ENCODE measurements around the gene DIAPH2.

The DIAPH2 gene

DNA sequence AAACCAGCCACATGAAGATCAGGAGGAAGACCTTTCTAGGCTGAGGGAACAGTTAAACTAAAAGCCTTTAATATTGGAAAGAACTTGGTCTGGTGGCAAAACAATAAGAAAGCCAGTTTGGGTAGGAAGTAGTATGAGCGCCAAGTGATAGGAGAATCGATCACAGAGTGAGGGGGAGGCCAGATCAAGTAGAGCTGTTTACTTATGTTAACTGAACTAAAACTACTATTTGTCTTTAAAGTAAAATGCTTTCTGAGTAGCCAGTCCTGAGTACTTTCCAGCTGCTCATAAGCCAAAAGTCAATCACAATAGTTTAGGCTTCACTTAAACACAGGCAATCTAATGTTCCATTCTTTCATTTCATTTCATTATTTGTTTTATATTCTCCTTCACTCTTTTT is 136.3 kb downstream of the DIAPH2 start:
- POLR2A ChIA-PET, result no interaction called here
- DNase-seq (ENCODE audit: extremely low spot score), result no peak
- TF ChIP-seq NFRKB (IDR thresholded peaks at IDR 0.05) (no peak), ZNF384 (IDR thresholded peaks at IDR 0.05) (no peak), TARDBP (IDR thresholded peaks at IDR 0.05) (no peak), FOXM1 (IDR thresholded peaks at IDR 0.05; ENCODE audit: borderline replicate concordance) (no peak), BHLHE40 (IDR thresholded peaks at IDR 0.05; ENCODE audit: borderline replicate concordance) (no peak), ARNT (IDR thresholded peaks at IDR 0.05) (no peak)
- CTCF ChIA-PET, result no interaction called here

- ChIA-PET CTCF (no interaction called here), POLR2A (no interaction called here)
- DNase-seq (ENCODE audit: extremely low spot score), result no peak
- TF ChIP-seq, protein P1, sequence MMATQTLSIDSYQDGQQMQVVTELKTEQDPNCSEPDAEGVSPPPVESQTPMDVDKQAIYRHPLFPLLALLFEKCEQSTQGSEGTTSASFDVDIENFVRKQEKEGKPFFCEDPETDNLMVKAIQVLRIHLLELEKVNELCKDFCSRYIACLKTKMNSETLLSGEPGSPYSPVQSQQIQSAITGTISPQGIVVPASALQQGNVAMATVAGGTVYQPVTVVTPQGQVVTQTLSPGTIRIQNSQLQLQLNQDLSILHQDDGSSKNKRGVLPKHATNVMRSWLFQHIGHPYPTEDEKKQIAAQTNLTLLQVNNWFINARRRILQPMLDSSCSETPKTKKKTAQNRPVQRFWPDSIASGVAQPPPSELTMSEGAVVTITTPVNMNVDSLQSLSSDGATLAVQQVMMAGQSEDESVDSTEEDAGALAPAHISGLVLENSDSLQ (IDR thresholded peaks at IDR 0.05), result no peak
- TF ChIP-seq SUZ12 (IDR thresholded peaks at IDR 0.05) (no peak), HDGF (IDR thresholded peaks at IDR 0.05; ENCODE audit: borderline replicate concordance) (no peak), CTBP1 (IDR thresholded peaks at IDR 0.05; ENCODE audit: borderline replicate concordance) (no peak), NFRKB (IDR thresholded peaks at IDR 0.05) (no peak), SP1 (IDR thresholded peaks at IDR 0.05) (no peak), ARNT (IDR thresholded peaks at IDR 0.05) (no peak), L3MBTL2 (conservative IDR thresholded peaks at IDR 0.05) (no peak), FOXA1 (IDR thresholded peaks at IDR 0.05) (no peak), ELF4 (IDR thresholded peaks at IDR 0.05) (no peak), FOXK2 (IDR thresholded peaks at IDR 0.05) (no peak), FOXM1 (IDR thresholded peaks at IDR 0.05; ENCODE audit: borderline replicate concordance) (no peak)
Measured at GRCh38 chrX:96824166-96824565, 139.5 kb downstream of the DIAPH2 start.

DNA sequence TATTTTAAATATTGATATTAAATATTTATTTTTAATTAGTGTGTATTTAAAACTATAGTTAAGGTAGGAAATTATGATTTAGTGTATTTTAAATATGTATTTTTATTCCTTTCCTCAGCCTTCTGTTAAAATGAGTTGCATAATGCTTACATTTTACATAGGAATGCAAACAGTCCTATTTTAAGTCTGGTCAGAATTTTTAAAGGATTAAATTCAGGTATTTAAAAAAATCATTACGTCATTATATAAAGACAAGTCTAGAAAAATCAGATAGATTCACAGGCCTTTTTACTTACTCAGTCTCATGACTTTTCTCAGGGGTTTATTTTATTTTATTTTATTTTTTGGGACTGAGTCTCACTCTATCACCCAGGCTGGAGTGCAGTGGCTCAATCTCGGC is 148.7 kb downstream of the DIAPH2 start:
- POLR2A ChIA-PET, result no interaction called here
- DNase-seq (ENCODE audit: extremely low spot score), result no peak
- TF ChIP-seq, protein P1 (IDR thresholded peaks at IDR 0.05), result no peak
- TF ChIP-seq TARDBP (IDR thresholded peaks at IDR 0.05) (no peak), ARNT (IDR thresholded peaks at IDR 0.05) (no peak), NFRKB (IDR thresholded peaks at IDR 0.05) (no peak), SUZ12 (IDR thresholded peaks at IDR 0.05) (no peak), HDGF (IDR thresholded peaks at IDR 0.05; ENCODE audit: borderline replicate concordance) (no peak), FOXM1 (IDR thresholded peaks at IDR 0.05; ENCODE audit: borderline replicate concordance) (no peak)
- CTCF ChIA-PET, result no interaction called here

DNA sequence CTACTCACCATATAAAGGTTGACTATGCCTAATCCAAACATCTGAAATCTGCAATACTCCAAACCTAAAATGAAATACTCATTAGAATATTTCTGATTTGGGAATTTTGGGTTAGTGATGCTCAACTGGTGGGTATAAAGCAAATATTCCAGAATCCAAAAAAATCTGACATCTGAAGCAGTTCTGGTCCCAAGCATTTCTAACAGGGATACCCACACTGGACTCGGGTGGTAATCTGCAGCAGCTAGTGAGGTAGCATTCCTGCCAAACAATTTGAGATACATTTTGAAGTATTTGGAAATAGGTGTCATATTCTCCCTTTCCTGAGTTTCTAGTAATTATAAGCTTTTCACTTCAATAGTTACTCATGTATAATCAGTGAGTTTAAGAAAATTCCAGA is 149.5 kb downstream of the DIAPH2 start:
- DNase-seq (ENCODE audit: extremely low spot score), result no peak
- CTCF ChIA-PET, result no interaction called here
- TF ChIP-seq HDGF (IDR thresholded peaks at IDR 0.05; ENCODE audit: borderline replicate concordance), result no peak
- POLR2A ChIA-PET, result no interaction called here

DNA sequence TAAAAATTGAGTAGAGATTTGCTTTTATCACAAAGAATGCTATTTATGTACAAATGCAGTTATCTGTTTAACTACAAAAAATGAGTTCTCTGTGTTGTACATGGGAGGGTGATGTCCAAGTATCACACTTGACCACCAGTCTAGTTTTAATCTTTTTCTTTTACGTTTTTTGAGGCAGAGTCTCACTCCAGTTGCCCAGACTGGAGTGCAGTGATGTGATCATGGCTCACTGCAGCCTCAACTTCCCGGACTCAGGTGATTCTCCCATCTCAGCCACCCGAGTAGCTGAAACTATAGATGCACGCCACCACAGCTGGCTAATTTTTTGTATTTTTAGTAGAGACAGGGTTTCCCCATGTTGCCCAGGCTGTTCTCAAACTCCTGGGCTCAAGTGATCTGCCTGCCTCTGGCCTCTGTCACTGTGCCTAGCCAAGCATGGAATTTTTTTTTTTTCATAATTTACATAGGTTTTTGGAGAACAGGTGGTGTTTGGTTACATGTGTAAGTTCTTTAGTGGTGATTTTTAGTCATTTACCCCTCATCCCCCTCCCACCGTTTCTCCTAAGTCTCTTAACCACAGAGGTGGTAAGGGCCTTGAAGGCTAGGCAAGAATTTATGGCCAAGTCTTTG is 151.1 kb downstream of the DIAPH2 start:
- ChIA-PET POLR2A (no interaction called here), CTCF (no interaction called here)
- TF ChIP-seq TARDBP (IDR thresholded peaks at IDR 0.05) (no peak), FOXK2 (IDR thresholded peaks at IDR 0.05) (no peak), SUZ12 (IDR thresholded peaks at IDR 0.05) (no peak), FOXM1 (IDR thresholded peaks at IDR 0.05; ENCODE audit: borderline replicate concordance) (no peak), NFRKB (IDR thresholded peaks at IDR 0.05) (no peak), SP1 (IDR thresholded peaks at IDR 0.05) (no peak)
- DNase-seq (ENCODE audit: extremely low spot score), result no peak

GRCh38 chrX:96837808-96838207 is 153.2 kb downstream of the DIAPH2 start:
- no peak for TF ChIP-seq NFRKB (IDR thresholded peaks at IDR 0.05)
- TF ChIP-seq HDGF (IDR thresholded peaks at IDR 0.05; ENCODE audit: borderline replicate concordance), result no peak
- no peak for TF ChIP-seq ELF4 (IDR thresholded peaks at IDR 0.05)
- TF ChIP-seq CTBP1 (IDR thresholded peaks at IDR 0.05; ENCODE audit: borderline replicate concordance), result no peak
- no peak for TF ChIP-seq LEF1 (IDR thresholded peaks at IDR 0.05; ENCODE audit: borderline replicate concordance)
- TF ChIP-seq ZNF384 (IDR thresholded peaks at IDR 0.05), result no peak
- no peak for TF ChIP-seq FOXK2 (IDR thresholded peaks at IDR 0.05)
- no peak for TF ChIP-seq L3MBTL2 (conservative IDR thresholded peaks at IDR 0.05)
- TF ChIP-seq ARNT (IDR thresholded peaks at IDR 0.05), result no peak
- TF ChIP-seq, protein P1 (IDR thresholded peaks at IDR 0.05), result no peak
- no peak for TF ChIP-seq BHLHE40 (IDR thresholded peaks at IDR 0.05; ENCODE audit: borderline replicate concordance)
- no peak for TF ChIP-seq FOXA1 (IDR thresholded peaks at IDR 0.05)
- no peak for TF ChIP-seq SP1 (IDR thresholded peaks at IDR 0.05)
- TF ChIP-seq TARDBP (IDR thresholded peaks at IDR 0.05), result no peak
- POLR2A ChIA-PET, result no interaction called here
- CTCF ChIA-PET, result interaction anchor here (0.9 kb wide), 1 partner anchor 14 kb away, joined by 5 read pairs; no protein-coding TSS in a partner anchor
- DNase-seq (ENCODE audit: extremely low spot score), result no peak

DNA sequence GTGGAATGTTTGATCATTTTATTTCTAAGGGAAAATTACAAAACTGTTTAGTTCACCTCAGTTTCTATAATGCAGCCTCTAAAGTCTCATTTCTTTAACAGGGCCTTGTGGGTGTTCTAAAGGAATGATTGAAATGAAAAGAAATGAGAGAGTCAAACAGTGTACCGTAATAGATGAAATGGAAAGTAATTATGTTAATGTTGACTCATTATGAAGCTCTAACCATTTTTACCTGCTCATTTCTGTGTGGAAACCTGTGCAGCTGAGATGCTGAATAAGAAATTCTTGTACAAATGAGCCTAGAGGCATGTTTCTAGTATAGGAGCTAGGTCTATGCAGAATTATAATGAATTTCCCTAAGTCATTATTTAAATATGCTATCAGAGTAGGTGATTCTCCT is 153.9 kb downstream of the DIAPH2 start:
- POLR2A ChIA-PET, result no interaction called here
- CTCF ChIA-PET, result no interaction called here
- DNase-seq (ENCODE audit: extremely low spot score), result no peak
- TF ChIP-seq, protein P1 (IDR thresholded peaks at IDR 0.05), result no peak
- TF ChIP-seq SP1 (IDR thresholded peaks at IDR 0.05) (no peak), NFRKB (IDR thresholded peaks at IDR 0.05) (no peak), ARNT (IDR thresholded peaks at IDR 0.05) (no peak), L3MBTL2 (conservative IDR thresholded peaks at IDR 0.05) (no peak), FOXA1 (IDR thresholded peaks at IDR 0.05) (no peak), LEF1 (IDR thresholded peaks at IDR 0.05; ENCODE audit: borderline replicate concordance) (no peak), BHLHE40 (IDR thresholded peaks at IDR 0.05; ENCODE audit: borderline replicate concordance) (no peak), CTBP1 (IDR thresholded peaks at IDR 0.05; ENCODE audit: borderline replicate concordance) (no peak), ELF4 (IDR thresholded peaks at IDR 0.05) (no peak), FOXM1 (IDR thresholded peaks at IDR 0.05; ENCODE audit: borderline replicate concordance) (no peak), FOXK2 (IDR thresholded peaks at IDR 0.05) (no peak), ZNF384 (IDR thresholded peaks at IDR 0.05) (no peak), HDGF (IDR thresholded peaks at IDR 0.05; ENCODE audit: borderline replicate concordance) (no peak), SUZ12 (IDR thresholded peaks at IDR 0.05) (no peak), TARDBP (IDR thresholded peaks at IDR 0.05) (no peak)
